ENCODE results near the gene PEX14.
A peak's percentile ranks its signal among the peaks of the same experiment; 100 is the strongest.
"Not testable (repeated sequence)": the region's sequence is repeated elsewhere in the genome, so short reads cannot be mapped to it uniquely, and the experiment has no call there.

Gene PEX14, protein sequence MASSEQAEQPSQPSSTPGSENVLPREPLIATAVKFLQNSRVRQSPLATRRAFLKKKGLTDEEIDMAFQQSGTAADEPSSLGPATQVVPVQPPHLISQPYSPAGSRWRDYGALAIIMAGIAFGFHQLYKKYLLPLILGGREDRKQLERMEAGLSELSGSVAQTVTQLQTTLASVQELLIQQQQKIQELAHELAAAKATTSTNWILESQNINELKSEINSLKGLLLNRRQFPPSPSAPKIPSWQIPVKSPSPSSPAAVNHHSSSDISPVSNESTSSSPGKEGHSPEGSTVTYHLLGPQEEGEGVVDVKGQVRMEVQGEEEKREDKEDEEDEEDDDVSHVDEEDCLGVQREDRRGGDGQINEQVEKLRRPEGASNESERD

DNA sequence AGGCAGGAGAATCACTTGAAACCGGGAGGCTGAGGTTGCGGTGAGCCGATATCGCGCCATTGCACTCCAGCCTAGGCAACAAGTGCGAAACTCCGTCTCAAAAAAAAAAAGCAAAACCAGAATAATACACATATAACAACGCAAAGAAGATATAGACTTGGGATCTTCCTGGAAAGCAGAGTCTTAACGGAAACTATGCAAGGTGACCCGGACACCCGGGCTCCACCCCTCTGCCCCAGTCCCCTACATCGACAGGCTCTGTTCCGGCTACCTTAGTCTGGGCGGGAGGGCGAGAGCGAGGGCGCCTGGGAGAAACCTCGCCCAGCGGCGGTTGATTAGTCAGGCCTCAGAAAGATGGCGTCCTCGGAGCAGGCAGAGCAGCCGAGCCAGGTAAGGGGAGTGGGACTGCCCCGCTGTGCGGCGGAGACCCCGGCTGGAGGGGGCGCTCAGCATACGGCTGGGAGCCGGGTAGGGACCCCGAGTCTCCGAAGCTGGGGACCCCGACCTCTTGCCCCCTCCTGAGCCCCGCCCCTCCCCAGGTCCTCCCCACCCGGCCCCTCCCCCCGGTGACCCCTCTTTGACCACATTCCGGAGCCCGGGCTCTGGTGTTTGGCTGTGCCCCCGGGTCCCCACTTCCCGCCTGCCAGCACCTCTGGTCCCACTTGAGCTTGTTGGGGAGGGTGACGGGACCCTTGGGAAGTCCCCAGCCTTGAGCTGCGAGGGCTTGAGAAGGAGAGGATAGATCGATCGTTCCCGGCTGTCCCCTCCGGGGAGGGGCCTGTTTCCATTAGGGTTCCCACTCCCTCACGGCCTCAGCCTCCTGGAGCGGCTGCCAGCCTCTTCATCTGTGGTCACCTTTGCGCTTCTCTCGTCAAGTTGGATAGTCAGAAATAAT, at the start of gene PEX14:
Gene PEX14, plus strand, starts transcription at position 338 of the 895 bp plus-strand sequence. Its CDS starts 17 bp downstream, at position 355.
- DNase-seq: peak; percentile 81 to 88

GRCh38 chr1:10425826-10426534, 48.8 kb upstream of the PEX14 start:
- not testable (repeated sequence) for DNase-seq

DNA sequence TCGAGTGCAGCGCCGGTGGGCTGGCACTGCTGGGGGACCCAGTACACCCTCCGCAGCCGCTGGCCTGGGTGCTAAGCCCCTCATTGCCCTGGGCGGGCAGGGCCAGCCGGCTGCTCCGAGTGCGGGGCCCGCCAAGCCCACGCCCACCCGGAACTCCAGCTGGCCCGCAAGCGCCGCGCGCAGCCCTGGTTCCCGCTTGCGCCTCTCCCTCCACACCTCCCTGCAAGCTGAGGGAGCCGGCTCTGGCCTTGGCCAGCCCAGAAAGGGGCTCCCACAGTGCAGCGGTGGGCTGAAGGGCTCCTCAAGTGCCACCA, 48.3 kb upstream of the PEX14 start:
- not testable (repeated sequence) for DNase-seq

- DNase-seq: no peak
These were observed 45.8 kb upstream of the PEX14 start for GRCh38 chr1:10428984-10429383.

DNA sequence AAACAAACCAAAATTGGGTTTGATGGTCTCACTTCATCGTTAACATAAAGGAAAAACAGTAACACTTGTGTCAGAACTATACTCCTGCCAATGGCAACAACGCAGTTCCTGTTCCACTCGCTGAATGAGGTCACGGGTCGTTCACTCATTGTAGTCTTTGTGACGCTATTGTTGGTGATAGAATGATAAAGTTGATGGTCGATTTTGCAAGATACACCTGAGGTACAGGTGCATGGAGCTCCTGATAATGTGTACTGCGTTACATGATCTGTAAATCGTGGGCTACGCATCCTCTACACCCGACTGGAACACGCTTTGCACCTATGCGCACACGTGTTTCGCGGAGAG, 44.9 kb upstream of the PEX14 start:
- DNase-seq: peak; percentile 30 to 34

GRCh38 chr1:10430216-10431069, 44.3 kb upstream of the PEX14 start, which contains the start of gene CENPS:
Gene CENPS, plus strand, starts transcription at chr1:10430433. Its CDS starts 85 bp downstream, at chr1:10430518.
- DNase-seq: peak; percentile 83 to 91

DNA sequence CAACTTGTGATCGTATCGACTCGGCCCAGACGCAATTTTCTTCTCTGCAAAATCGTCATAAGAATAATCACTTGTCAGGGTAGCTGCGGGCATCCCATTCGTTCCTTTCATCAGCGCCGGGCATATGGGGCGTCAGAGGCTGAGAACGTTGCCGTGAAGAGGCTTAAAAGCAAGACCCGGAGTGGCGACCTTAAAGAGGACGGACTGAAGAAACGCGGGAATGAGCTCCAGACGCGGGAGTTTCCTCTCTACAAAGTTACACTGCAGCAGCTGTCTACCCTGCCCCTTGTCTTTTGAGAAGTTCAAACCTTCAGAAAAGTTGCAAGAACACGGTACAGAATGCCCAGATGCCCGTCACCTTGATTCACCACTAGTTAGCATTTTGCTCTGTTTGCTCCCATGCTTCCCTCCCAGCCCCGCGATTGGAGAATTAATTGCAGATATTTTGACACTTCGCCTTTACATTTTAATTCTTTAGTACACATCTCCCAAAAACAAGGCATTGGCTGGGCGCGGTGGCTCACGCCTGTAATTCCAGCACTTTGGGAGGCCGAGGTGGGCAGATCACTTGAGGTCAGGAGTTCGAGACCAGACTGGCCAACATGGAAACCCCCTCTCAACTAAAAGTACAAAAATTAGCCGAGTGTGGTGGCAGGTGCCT, 43.5 kb upstream of the PEX14 start:
- DNase-seq: no peak

DNA sequence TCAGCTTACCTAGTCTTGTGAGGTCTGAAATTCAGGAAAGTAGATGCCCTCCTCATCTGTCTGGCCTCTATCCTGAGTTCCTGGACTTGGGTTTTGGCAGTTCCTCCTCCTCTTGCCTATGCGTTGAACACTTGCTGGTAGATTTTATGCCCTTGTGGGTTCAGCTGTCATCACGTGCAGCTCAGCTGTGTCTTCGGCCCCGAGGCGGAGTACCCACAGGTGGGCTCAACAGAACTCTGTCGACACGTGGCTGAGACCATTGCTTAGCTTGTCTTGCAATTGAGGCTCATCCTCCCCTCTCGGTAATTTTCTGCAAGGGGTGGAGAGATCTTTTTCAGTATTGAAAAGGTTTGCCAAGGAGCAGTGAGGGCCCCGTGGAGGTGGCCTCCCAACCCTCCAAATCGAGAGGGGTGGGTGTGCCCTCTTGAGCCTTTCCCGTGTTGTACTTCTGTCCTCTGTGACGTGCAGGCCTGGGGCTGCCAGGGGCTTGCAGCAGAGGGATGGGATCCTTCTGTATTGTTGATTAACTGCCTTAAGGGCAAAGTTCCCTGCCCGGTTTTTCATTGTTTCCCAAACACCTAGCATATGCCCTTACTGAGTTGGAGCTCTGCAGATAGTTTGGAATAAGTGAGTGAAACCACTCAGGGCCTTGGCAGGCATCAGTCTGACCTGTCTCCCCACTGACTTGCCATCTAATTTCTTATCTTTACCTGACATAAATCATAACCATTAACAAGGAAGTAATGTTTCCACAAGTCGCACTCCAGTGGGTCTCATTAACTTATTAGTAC, 41.6 kb upstream of the PEX14 start:
- no peak for DNase-seq

DNA sequence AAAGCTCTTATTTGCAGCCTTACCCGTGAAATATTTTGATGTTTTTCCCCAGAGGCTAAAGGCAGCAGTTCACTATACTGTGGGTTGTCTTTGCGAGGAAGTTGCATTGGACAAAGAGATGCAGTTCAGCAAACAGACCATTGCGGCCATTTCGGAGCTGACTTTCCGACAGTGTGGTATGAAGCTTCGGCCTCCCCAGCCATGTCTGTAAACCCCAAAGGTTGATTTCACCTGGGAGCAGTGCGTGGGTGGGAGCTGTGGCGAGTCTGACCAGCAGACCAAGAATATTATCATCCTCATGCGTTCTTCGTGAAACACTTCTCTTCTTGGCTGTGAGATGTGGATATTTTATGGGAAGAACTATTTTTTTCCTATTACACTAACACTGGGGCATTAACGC, 41.0 kb upstream of the PEX14 start:
- DNase-seq: no peak

GRCh38 chr1:10434590-10434989, 40.2 kb upstream of the PEX14 start:
- no peak for DNase-seq

GRCh38 chr1:10437052-10437451, 37.7 kb upstream of the PEX14 start:
- no peak for DNase-seq

GRCh38 chr1:10438677-10439163, 36.0 kb upstream of the PEX14 start:
- no peak for DNase-seq

GRCh38 chr1:10440305-10440704, 34.4 kb upstream of the PEX14 start:
- no peak for DNase-seq

DNA sequence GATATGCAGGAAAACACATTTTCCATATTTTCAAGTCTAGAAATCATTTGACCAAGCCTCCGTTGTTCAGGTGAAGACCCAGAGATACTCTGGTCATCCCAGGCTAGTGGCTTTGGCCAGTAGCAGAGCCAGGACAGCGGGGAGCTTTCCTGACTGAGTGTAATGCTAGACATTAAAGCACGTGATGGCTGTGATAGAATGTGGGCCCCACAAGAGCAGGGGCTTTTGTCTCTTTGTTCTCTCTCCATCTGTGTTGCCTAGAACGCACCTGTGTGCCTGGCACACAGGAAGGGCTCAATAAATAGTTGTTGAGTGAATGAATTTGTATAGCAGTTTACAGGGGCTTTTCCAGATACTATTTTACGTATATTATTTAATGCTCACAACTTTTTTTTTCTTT, 34.0 kb upstream of the PEX14 start:
- DNase-seq: no peak

DNA sequence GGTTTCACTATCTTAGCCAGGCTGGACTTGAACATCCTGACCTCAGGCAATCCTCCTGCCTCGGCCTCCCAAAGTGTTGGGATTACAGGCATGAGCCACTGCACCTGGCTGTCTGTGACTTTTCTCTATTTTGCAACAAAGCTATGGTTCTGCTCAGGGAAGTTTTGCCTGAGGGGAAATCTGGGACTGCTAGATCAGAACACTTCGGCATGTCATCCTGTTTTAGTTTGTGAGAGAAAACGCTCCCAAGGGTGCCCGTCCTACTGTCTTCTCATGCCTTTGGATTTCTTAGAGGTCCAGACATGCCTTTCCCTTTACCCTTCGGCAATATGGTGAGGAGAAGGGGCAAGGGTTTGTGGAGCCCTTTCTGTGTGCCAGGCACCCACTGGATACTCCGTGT, 30.5 kb upstream of the PEX14 start:
- DNase-seq: no peak

GRCh38 chr1:10444795-10445397, 29.9 kb upstream of the PEX14 start:
- no peak for DNase-seq

GRCh38 chr1:10446790-10447422, 27.8 kb upstream of the PEX14 start:
- no peak for DNase-seq

- DNase-seq: no peak
These were observed 25.0 kb upstream of the PEX14 start, which contains the start of gene CORT for GRCh38 chr1:10449751-10450150. Gene CORT, plus strand, starts transcription at chr1:10450031. Its CDS starts 193 bp downstream, at chr1:10450224.

- DNase-seq: no peak
These were observed 24.5 kb upstream of the PEX14 start for GRCh38 chr1:10450156-10450814.
